ENCODE results near the gene STIM2.

DNA sequence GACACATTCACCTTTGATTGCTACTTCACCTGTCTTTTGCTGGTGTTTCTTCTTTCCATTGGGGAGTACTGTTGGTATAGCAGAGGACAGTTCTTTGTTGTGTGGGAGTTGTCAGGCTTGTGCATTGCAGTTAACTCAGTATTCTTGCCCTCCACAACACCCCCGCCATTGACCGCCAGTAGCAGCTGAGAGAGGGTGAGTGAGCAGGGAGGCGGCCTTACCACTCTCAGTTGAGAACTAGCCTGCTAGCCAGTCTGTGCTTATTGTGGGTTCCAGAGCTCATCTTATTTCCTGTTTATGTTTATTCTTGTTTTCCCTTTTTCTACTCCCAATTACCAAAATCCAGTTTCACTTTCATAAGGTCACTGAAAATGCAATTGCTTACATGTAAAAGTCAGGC lies 52.2 kb downstream of the STIM2 start:
- TF ChIP-seq EZH2 (IDR thresholded peaks at IDR 0.05): no peak
- no peak for TF ChIP-seq POLR2AphosphoS5 (IDR thresholded peaks at IDR 0.05; ENCODE audit: borderline replicate concordance, low read depth, low read length)
- TF ChIP-seq FOXP2 (optimal IDR thresholded peaks at IDR 0.05; ENCODE audit: control extremely low read depth, extremely low read length, insufficient read depth): no peak

All from SK-N-MC (cell line).